Retinal pigment epithelial cell (primary cell): ENCODE data around the gene MBD2.

ENCODE experiments used
- DNase-seq: peaks from one replicate; pipeline ENCODE4 v3.0.0-alpha.2; 2010; ENCODE audit warnings: low read depth
- H3K4me3 ChIP-seq: 2 replicates; pipeline ENCODE4 v1.5.1; 2011; ENCODE audit warnings: mild to moderate bottlenecking, low read length, control low read depth, moderate library complexity
- CTCF ChIP-seq: conservative IDR thresholded peaks from 2 replicates; pipeline ENCODE4 v1.5.1; 2011; ENCODE audit warnings: low read depth, low read length, control low read depth, inconsistent platforms

MBD2 gene

GRCh38 chr18:54169431-54170403 is 54.8 kb downstream of the MBD2 start:
- H3K4me3 ChIP-seq = no peak overlapping the region
- TF ChIP-seq CTCF = no peak
- DNase-seq = no peak

GRCh38 chr18:54165450-54165849 is 59.0 kb downstream of the MBD2 start:
- no peak overlapping the region for H3K4me3 ChIP-seq
- DNase-seq = no peak
- no peak for TF ChIP-seq CTCF

GRCh38 chr18:54163453-54163852 is 61.0 kb downstream of the MBD2 start:
- no peak for TF ChIP-seq CTCF
- no peak for DNase-seq
- no peak overlapping the region for H3K4me3 ChIP-seq

GRCh38 chr18:54162431-54162830 is 62.0 kb downstream of the MBD2 start:
- DNase-seq = no peak
- no peak for TF ChIP-seq CTCF
- H3K4me3 ChIP-seq = no peak overlapping the region

- no peak for TF ChIP-seq CTCF
- no peak overlapping the region for H3K4me3 ChIP-seq
- no peak for DNase-seq
Observed at GRCh38 chr18:54161267-54161666, 63.2 kb downstream of the MBD2 start.

GRCh38 chr18:54159906-54160305 is 64.6 kb downstream of the MBD2 start:
- no peak for TF ChIP-seq CTCF
- H3K4me3 ChIP-seq = no peak overlapping the region
- peak; percentile 12 for DNase-seq
